ENCODE measurements around the gene CDK5R1.

DNA sequence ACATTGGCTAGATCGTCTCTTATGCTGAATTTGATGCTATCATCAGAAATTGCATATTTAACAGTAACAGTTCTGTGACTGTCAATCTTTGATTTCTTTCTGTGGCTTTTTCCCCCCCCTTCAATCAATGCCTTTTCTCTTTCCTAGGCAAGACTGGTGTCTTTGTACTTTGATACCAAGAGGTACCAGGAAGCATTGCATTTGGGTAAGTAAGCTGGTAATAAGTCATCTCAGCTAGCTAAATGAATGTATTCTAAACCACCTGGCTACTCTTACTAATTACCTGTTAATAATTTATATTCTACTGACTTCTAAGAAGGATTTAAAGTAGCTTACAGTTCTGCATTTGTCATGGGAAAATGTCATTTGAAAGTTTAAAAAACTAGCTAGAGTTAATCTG is 22.4 kb upstream of the CDK5R1 start:
- TF ChIP-seq POLR2A (IDR thresholded peaks at IDR 0.05) (no peak), CTCF (IDR thresholded peaks at IDR 0.05) (no peak)

Measured in transverse colon (tissue), 3 donors.